Loucy (cell line): Measurements from ENCODE around the gene TMTC2.

ENCODE experiments used
- H2AFZ ChIP-seq: fragments of 200-600 bp; sonication (generic); 2 replicates; pipeline ENCODE4 v1.6.0; 2016; ENCODE audit warnings: antibody characterized with exemption, mild to moderate bottlenecking, low read length, moderate library complexity
- H3F3A ChIP-seq: fragments of 200-600 bp; 2 replicates; pipeline ENCODE4 v1.6.0; 2016; ENCODE audit warnings: antibody characterized with exemption, low read depth, mild to moderate bottlenecking
- H3K27me3 ChIP-seq: fragments of 200-600 bp; sonication (generic); 2 replicates; pipeline ENCODE4 v1.6.1; 2014; ENCODE audit warnings: low read length, mild to moderate bottlenecking; ENCODE audit not compliant: insufficient read depth, poor library complexity, severe bottlenecking
- H3K36me3 ChIP-seq: fragments of 200-600 bp; sonication (generic); 2 replicates; pipeline ENCODE4 v1.6.1; 2016; ENCODE audit warnings: low read length; ENCODE audit not compliant: insufficient read depth
- H3K4me1 ChIP-seq: fragments of 200-600 bp; sonication (generic); 2 replicates; pipeline ENCODE4 v1.5.1; 2014; ENCODE audit warnings: low read length, mild to moderate bottlenecking; ENCODE audit not compliant: insufficient read depth, poor library complexity, severe bottlenecking
- H3K4me2 ChIP-seq: fragments of 200-600 bp; sonication (generic); 2 replicates; pipeline ENCODE4 v1.6.0; 2014; ENCODE audit warnings: antibody characterized with exemption, low read length, low read depth, mild to moderate bottlenecking; ENCODE audit not compliant: poor library complexity, severe bottlenecking
- H3K4me3 ChIP-seq: fragments of 200-600 bp; sonication (generic); 2 replicates; pipeline ENCODE4 v1.5.1; 2014; ENCODE audit warnings: low read length, mild to moderate bottlenecking, mixed read lengths; ENCODE audit not compliant: poor library complexity, severe bottlenecking
- H3K79me2 ChIP-seq: fragments of 200-600 bp; sonication (generic); 2 replicates; pipeline ENCODE4 v1.6.1; 2014; ENCODE audit warnings: low read length; ENCODE audit not compliant: insufficient read depth
- H3K9ac ChIP-seq: fragments of 200-600 bp; sonication (generic); 2 replicates; pipeline ENCODE4 v1.6.0; 2014; ENCODE audit warnings: mild to moderate bottlenecking, low read depth, low read length, moderate library complexity; ENCODE audit not compliant: poor library complexity, severe bottlenecking
- H3K9me2 ChIP-seq: fragments of 200-600 bp; sonication (generic); replicated peaks from 2 replicates; pipeline ENCODE4 v1.6.1; 2016; ENCODE audit warnings: low read depth, low read length, mixed read lengths
- H3K9me3 ChIP-seq: fragments of 200-600 bp; sonication (generic); 2 replicates; pipeline ENCODE4 v1.6.1; 2014; ENCODE audit warnings: mild to moderate bottlenecking, antibody characterized with exemption, low read length, low read depth; ENCODE audit not compliant: insufficient read depth
- H4K20me1 ChIP-seq: fragments of 200-600 bp; sonication (generic); 2 replicates; pipeline ENCODE4 v1.6.0; 2014; ENCODE audit warnings: antibody characterized with exemption, low read length, mild to moderate bottlenecking; ENCODE audit not compliant: insufficient read depth, poor library complexity, severe bottlenecking
- EZH2phosphoT487 ChIP-seq: fragments of 200-600 bp; IDR thresholded peaks from 2 replicates; pipeline ENCODE4 v1.6.1; 2018; ENCODE audit warnings: antibody characterized with exemption, mild to moderate bottlenecking, moderate library complexity, borderline replicate concordance
- TF ChIP-seq, protein P1 (sequence below): fragments of 200-600 bp; sonication (generic); conservative IDR thresholded peaks from 2 replicates; pipeline ENCODE4 v1.5.1; 2014; ENCODE audit warnings: mild to moderate bottlenecking, antibody characterized with exemption, low read length

TMTC2 gene

GRCh38 chr12:83067981-83068380 lies 381.3 kb downstream of the TMTC2 start:
- no peak overlapping the region for H3K4me2 ChIP-seq
- no peaks in the 10 kb centered on the region for H4K20me1 ChIP-seq
- H3K4me1 ChIP-seq = no peaks in the 10 kb centered on the region
- H2AFZ ChIP-seq = no peak overlapping the region
- no peaks in the 10 kb centered on the region for H3K27me3 ChIP-seq
- no peaks in the 10 kb centered on the region for H3K9me3 ChIP-seq
- TF ChIP-seq, protein P1, sequence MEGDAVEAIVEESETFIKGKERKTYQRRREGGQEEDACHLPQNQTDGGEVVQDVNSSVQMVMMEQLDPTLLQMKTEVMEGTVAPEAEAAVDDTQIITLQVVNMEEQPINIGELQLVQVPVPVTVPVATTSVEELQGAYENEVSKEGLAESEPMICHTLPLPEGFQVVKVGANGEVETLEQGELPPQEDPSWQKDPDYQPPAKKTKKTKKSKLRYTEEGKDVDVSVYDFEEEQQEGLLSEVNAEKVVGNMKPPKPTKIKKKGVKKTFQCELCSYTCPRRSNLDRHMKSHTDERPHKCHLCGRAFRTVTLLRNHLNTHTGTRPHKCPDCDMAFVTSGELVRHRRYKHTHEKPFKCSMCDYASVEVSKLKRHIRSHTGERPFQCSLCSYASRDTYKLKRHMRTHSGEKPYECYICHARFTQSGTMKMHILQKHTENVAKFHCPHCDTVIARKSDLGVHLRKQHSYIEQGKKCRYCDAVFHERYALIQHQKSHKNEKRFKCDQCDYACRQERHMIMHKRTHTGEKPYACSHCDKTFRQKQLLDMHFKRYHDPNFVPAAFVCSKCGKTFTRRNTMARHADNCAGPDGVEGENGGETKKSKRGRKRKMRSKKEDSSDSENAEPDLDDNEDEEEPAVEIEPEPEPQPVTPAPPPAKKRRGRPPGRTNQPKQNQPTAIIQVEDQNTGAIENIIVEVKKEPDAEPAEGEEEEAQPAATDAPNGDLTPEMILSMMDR = no peak
- TF ChIP-seq EZH2phosphoT487 = no peak
- H3K9me2 ChIP-seq = no peaks in the 10 kb centered on the region
- H3F3A ChIP-seq = no peaks in the 10 kb centered on the region
- no peak overlapping the region for H3K9ac ChIP-seq
- H3K79me2 ChIP-seq = no peaks in the 10 kb centered on the region
- H3K4me3 ChIP-seq = no peak overlapping the region
- no peaks in the 10 kb centered on the region for H3K36me3 ChIP-seq

DNA sequence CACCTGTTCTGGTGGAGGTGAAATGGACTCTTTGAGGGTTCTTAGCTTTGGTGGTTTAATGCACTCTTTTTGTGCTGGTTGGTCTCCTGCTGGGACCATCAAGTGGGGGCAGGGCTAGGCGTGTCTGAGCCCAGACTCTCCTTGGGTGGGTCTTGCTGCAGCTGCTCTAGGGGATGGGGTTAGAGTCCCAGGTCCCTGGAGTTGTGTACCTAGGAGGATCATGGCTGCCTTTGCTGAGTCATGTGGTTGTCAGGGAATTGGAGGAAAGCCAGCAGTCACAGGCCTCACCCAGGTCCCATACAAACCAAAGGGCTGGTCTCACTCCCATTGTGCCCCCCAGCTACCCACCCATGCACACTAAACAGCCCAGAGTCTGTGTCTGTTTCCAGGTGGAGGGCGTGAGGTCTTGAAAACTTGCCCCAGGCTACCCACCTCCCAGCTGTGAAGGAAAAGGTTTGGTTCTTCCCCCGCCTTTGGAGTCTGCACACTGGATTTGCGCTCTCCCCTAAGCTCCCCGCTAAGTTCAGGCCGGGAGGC lies 387.7 kb downstream of the TMTC2 start:
- Histone ChIP-seq H3K4me3 (no peak overlapping the region), H3K4me2 (no peak overlapping the region), H2AFZ (no peak overlapping the region), H4K20me1 (no peaks in the 10 kb centered on the region), H3F3A (no peaks in the 10 kb centered on the region), H3K9ac (no peak overlapping the region), H3K9me2 (no peaks in the 10 kb centered on the region), H3K4me1 (no peaks in the 10 kb centered on the region), H3K36me3 (no peaks in the 10 kb centered on the region), H3K9me3 (no peaks in the 10 kb centered on the region), H3K79me2 (no peaks in the 10 kb centered on the region), H3K27me3 (no peaks in the 10 kb centered on the region)
- TF ChIP-seq EZH2phosphoT487 = no peak
- TF ChIP-seq, protein P1 = no peak

GRCh38 chr12:83075471-83075870 lies 388.8 kb downstream of the TMTC2 start:
- H3F3A ChIP-seq = no peaks in the 10 kb centered on the region
- H2AFZ ChIP-seq = no peak overlapping the region
- no peak for TF ChIP-seq EZH2phosphoT487
- TF ChIP-seq, protein P1 = no peak
- H3K9me3 ChIP-seq = no peaks in the 10 kb centered on the region
- no peaks in the 10 kb centered on the region for H4K20me1 ChIP-seq
- no peaks in the 10 kb centered on the region for H3K79me2 ChIP-seq
- no peaks in the 10 kb centered on the region for H3K9me2 ChIP-seq
- H3K4me1 ChIP-seq = no peaks in the 10 kb centered on the region
- no peaks in the 10 kb centered on the region for H3K36me3 ChIP-seq
- no peak overlapping the region for H3K4me2 ChIP-seq
- H3K27me3 ChIP-seq = no peaks in the 10 kb centered on the region
- no peak overlapping the region for H3K9ac ChIP-seq
- no peak overlapping the region for H3K4me3 ChIP-seq
